ENCODE data around the gene GAREM1.
"Not testable (repeated sequence)": the region's sequence is repeated elsewhere in the genome, so short reads cannot be mapped to it uniquely, and the experiment has no call there.

The GAREM1 gene

GRCh38 chr18:32470714-32471633 lies at the start of gene GAREM1:
Gene GAREM1 (minus strand): TSS chr18:32470882. CDS start chr18:32470428, 454 bp downstream.
- peak; percentile 63 for DNase-seq (ENCODE audit: low read depth)

- DNase-seq (ENCODE audit: low read depth), result no peak
These were observed 40.5 kb upstream of the GAREM1 start for GRCh38 chr18:32511147-32511546.

GRCh38 chr18:32509111-32509510 lies 38.4 kb upstream of the GAREM1 start:
- DNase-seq (ENCODE audit: low read depth), result no peak

- DNase-seq (ENCODE audit: low read depth), result no peak
These were observed 36.4 kb upstream of the GAREM1 start for GRCh38 chr18:32507093-32507492.

GRCh38 chr18:32502014-32502413 lies 31.3 kb upstream of the GAREM1 start:
- DNase-seq (ENCODE audit: low read depth), result no peak

- DNase-seq (ENCODE audit: low read depth), result not testable (repeated sequence)
These were observed 30.6 kb upstream of the GAREM1 start for GRCh38 chr18:32501242-32501641.

- no peak for DNase-seq (ENCODE audit: low read depth)
These were observed 12.3 kb upstream of the GAREM1 start for GRCh38 chr18:32483002-32483401.

- no peak for DNase-seq (ENCODE audit: low read depth)
These were observed 11.4 kb upstream of the GAREM1 start for GRCh38 chr18:32482117-32482516.

- DNase-seq (ENCODE audit: low read depth), result no peak
These were observed 9.9 kb upstream of the GAREM1 start for GRCh38 chr18:32480581-32480980.

GRCh38 chr18:32478807-32479206 lies 8.1 kb upstream of the GAREM1 start:
- no peak for DNase-seq (ENCODE audit: low read depth)

- no peak for DNase-seq (ENCODE audit: low read depth)
These were observed 7.6 kb upstream of the GAREM1 start for GRCh38 chr18:32478317-32478716.

- no peak for DNase-seq (ENCODE audit: low read depth)
These were observed 5.4 kb upstream of the GAREM1 start for GRCh38 chr18:32476106-32476505.

- not testable (repeated sequence) for DNase-seq (ENCODE audit: low read depth)
These were observed 4.4 kb upstream of the GAREM1 start for GRCh38 chr18:32475069-32475468.

- DNase-seq (ENCODE audit: low read depth), result no peak
These were observed 2.6 kb upstream of the GAREM1 start for GRCh38 chr18:32473325-32473724.

- DNase-seq (ENCODE audit: low read depth), result no peak
These were observed 2.2 kb upstream of the GAREM1 start for GRCh38 chr18:32472841-32473240.

- no peak for DNase-seq (ENCODE audit: low read depth)
These were observed 295 bp downstream of the GAREM1 start for GRCh38 chr18:32470460-32470713.

GRCh38 chr18:32469691-32470459 lies 807 bp downstream of the GAREM1 start:
- no peak for DNase-seq (ENCODE audit: low read depth)

- DNase-seq (ENCODE audit: low read depth), result no peak
These were observed 1.5 kb downstream of the GAREM1 start for GRCh38 chr18:32469190-32469651.

- DNase-seq (ENCODE audit: low read depth), result no peak
These were observed 2.4 kb downstream of the GAREM1 start for GRCh38 chr18:32468147-32468845.

- DNase-seq (ENCODE audit: low read depth), result no peak
These were observed 8.9 kb downstream of the GAREM1 start for GRCh38 chr18:32461709-32462272.

GRCh38 chr18:32460171-32460731 lies 10.4 kb downstream of the GAREM1 start:
- no peak for DNase-seq (ENCODE audit: low read depth)

Data from stimulated activated CD8-positive, alpha-beta memory T cell treated with anti-CD3 and anti-CD28 coated beads, Interleukin-12 subunit alpha, Interleukin-12 subunit beta, amount 100 ng/mL, for 4 hours (primary cell).